ENCODE data around the gene PITRM1.

PITRM1 gene

DNA sequence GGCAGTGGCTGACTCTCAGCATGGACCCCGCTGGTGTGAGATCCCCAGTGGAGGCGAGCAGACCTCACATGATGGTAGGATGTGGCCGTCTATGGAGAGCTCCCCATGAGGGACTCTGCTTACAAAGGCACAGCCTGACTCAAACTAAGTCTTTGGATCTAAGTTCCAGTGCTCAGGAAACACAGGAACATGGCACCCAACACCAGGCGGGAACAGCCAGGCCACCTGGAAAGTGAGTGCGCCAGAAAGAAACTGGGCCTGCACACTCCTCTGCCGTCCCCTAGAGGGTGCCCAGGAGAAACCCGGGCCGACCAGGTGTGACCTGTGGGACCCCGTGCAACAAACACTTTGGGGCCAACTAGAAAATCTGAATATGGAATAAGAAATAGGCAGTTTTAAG is 10.0 kb downstream of the PITRM1 start:
- no peak overlapping the region for H3K27ac ChIP-seq (replicated peaks)
- TF ChIP-seq, protein P1, sequence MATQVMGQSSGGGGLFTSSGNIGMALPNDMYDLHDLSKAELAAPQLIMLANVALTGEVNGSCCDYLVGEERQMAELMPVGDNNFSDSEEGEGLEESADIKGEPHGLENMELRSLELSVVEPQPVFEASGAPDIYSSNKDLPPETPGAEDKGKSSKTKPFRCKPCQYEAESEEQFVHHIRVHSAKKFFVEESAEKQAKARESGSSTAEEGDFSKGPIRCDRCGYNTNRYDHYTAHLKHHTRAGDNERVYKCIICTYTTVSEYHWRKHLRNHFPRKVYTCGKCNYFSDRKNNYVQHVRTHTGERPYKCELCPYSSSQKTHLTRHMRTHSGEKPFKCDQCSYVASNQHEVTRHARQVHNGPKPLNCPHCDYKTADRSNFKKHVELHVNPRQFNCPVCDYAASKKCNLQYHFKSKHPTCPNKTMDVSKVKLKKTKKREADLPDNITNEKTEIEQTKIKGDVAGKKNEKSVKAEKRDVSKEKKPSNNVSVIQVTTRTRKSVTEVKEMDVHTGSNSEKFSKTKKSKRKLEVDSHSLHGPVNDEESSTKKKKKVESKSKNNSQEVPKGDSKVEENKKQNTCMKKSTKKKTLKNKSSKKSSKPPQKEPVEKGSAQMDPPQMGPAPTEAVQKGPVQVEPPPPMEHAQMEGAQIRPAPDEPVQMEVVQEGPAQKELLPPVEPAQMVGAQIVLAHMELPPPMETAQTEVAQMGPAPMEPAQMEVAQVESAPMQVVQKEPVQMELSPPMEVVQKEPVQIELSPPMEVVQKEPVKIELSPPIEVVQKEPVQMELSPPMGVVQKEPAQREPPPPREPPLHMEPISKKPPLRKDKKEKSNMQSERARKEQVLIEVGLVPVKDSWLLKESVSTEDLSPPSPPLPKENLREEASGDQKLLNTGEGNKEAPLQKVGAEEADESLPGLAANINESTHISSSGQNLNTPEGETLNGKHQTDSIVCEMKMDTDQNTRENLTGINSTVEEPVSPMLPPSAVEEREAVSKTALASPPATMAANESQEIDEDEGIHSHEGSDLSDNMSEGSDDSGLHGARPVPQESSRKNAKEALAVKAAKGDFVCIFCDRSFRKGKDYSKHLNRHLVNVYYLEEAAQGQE (IDR thresholded peaks at IDR 0.05; ENCODE audit: insufficient replicate concordance, low read depth): no peak
- TF ChIP-seq SPI1 (IDR thresholded peaks at IDR 0.05; ENCODE audit: borderline replicate concordance, low read depth): no peak
- no peak for TF ChIP-seq POLR2AphosphoS5 (IDR thresholded peaks at IDR 0.05; ENCODE audit: low read depth)
- no peak for TF ChIP-seq GABPA (IDR thresholded peaks at IDR 0.05; ENCODE audit: low read depth)
- TF ChIP-seq, protein P2, sequence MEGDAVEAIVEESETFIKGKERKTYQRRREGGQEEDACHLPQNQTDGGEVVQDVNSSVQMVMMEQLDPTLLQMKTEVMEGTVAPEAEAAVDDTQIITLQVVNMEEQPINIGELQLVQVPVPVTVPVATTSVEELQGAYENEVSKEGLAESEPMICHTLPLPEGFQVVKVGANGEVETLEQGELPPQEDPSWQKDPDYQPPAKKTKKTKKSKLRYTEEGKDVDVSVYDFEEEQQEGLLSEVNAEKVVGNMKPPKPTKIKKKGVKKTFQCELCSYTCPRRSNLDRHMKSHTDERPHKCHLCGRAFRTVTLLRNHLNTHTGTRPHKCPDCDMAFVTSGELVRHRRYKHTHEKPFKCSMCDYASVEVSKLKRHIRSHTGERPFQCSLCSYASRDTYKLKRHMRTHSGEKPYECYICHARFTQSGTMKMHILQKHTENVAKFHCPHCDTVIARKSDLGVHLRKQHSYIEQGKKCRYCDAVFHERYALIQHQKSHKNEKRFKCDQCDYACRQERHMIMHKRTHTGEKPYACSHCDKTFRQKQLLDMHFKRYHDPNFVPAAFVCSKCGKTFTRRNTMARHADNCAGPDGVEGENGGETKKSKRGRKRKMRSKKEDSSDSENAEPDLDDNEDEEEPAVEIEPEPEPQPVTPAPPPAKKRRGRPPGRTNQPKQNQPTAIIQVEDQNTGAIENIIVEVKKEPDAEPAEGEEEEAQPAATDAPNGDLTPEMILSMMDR (IDR thresholded peaks at IDR 0.05; ENCODE audit: insufficient read depth, low read length): no peak
- no peak for DNase-seq (ENCODE audit: low read depth in 1 of 2, low spot score in 1 of 2)
- no peaks in the 10 kb centered on the region for H3K27me3 ChIP-seq (ENCODE audit: insufficient read depth, poor library complexity, severe bottlenecking)
- H3K4me3 ChIP-seq (replicated peaks; ENCODE audit: insufficient read depth, low read length): no peak overlapping the region

DNA sequence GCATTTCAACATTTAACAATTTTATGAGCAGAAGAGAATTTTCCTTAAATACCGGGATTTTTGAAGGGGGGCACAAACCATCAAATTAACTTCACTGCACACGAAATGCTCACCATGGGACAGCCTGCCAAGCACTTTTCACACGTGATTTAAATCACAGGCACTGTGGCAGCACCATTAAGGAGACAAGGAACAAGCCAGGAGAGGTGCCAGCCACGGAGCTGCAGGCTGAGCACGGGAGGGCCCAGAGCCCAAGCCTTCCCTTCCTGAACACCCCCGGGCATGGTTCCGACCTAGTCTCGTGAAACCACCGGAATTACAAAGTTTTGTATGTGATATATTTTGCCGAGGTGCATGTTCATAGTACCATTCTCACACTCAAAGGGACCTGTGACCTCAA is 13.4 kb downstream of the PITRM1 start:
- H3K27me3 ChIP-seq (ENCODE audit: insufficient read depth, poor library complexity, severe bottlenecking): no peaks in the 10 kb centered on the region
- no peak for DNase-seq (ENCODE audit: low read depth in 1 of 2, low spot score in 1 of 2)
- H3K4me3 ChIP-seq (replicated peaks; ENCODE audit: insufficient read depth, low read length): no peak overlapping the region
- no peak overlapping the region for H3K27ac ChIP-seq (replicated peaks)
- TF ChIP-seq SPI1 (IDR thresholded peaks at IDR 0.05; ENCODE audit: borderline replicate concordance, low read depth): no peak
- TF ChIP-seq GABPA (IDR thresholded peaks at IDR 0.05; ENCODE audit: low read depth): no peak
- TF ChIP-seq, protein P2 (IDR thresholded peaks at IDR 0.05; ENCODE audit: insufficient read depth, low read length): no peak
- no peak for TF ChIP-seq POLR2AphosphoS5 (IDR thresholded peaks at IDR 0.05; ENCODE audit: low read depth)
- TF ChIP-seq, protein P1 (IDR thresholded peaks at IDR 0.05; ENCODE audit: insufficient replicate concordance, low read depth): no peak

DNA sequence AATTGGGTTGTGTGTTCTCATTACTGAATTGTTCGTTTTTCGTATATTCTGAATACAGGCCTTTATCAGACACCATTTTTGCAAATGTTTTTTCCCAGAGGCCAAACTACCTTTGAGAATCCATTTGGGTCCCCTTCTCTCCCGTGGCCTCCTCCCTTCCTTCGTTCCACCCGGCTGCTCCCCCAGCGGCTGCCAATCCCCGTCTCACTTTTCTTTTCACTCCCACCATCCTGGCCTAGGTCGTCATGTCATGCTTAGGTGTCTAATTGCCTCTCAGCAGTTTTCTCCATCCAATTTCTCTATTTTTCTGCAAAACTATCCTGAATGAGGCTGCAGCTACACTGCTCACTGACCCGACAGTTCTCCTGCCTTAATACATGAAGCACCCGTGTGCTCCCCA is 17.9 kb downstream of the PITRM1 start:
- TF ChIP-seq, protein P1 (IDR thresholded peaks at IDR 0.05; ENCODE audit: insufficient replicate concordance, low read depth): no peak
- no peak for TF ChIP-seq SPI1 (IDR thresholded peaks at IDR 0.05; ENCODE audit: borderline replicate concordance, low read depth)
- TF ChIP-seq POLR2AphosphoS5 (IDR thresholded peaks at IDR 0.05; ENCODE audit: low read depth): no peak
- TF ChIP-seq, protein P2 (IDR thresholded peaks at IDR 0.05; ENCODE audit: insufficient read depth, low read length): no peak
- TF ChIP-seq GABPA (IDR thresholded peaks at IDR 0.05; ENCODE audit: low read depth): no peak
- Histone ChIP-seq H3K4me3 (replicated peaks; ENCODE audit: insufficient read depth, low read length) (no peak overlapping the region), H3K27ac (replicated peaks) (no peak overlapping the region), H3K27me3 (ENCODE audit: insufficient read depth, poor library complexity, severe bottlenecking) (no peaks in the 10 kb centered on the region)
- no peak for DNase-seq (ENCODE audit: low read depth in 1 of 2, low spot score in 1 of 2)
